Hindlimb muscle (tissue), 1 donor: ENCODE measurements around the gene JAG1. TPM values are rescaled to one million over a fixed set of nuclear protein-coding genes. Genes with fewer than 3 reads are reported as not detected.

Experiments used
- DNase-seq: peaks from one replicate; pipeline ENCODE4 v3.0.0-alpha.2; 2013
- polyA plus RNA-seq: library from polyadenylated mRNA; unstranded; fragments of 120-200 nt; gene quantifications from one replicate; pipeline ENCODE4 v1.2.1, GENCODE V29; 2013; ENCODE audit not compliant: insufficient read length

Gene JAG1
- polyA plus RNA-seq, 1 donor = 28.6 TPM

DNA sequence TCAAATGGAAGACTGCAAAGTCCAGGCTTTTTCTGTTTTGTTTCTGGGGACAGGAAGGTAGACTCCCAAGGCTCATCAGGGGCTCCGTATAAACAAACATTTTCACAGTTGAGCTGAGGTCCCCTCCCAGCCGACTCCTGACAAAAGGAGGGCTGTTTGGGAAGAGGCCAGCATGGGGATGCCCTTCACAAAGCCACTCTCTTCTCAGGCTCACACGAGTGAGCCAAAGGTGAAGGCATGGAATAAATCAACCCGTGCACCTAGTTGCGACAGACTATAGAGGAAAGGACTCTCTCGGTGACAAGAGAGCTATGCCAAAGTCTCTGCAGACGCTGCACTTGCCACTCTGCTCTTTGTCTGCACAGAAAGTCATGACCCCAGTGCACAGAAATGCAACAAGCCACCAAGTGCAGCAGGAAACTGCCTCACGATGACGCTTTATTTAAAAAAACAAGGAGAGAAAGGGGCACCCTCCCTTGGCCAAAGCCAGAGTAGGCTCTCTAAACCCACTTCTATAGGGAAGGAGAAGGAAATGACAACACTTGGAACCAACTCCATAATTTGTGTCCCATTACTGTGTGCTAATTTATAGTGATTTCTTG is 21.0 kb downstream of the JAG1 start:
- no peak for DNase-seq

- no peak for DNase-seq
Measured at GRCh38 chr20:10652185-10652584, 21.6 kb downstream of the JAG1 start.

GRCh38 chr20:10651227-10651990 is 22.4 kb downstream of the JAG1 start:
- DNase-seq = no peak

- DNase-seq = no peak
Measured at GRCh38 chr20:10649797-10650160, 24.0 kb downstream of the JAG1 start.

GRCh38 chr20:10649080-10649796 is 24.6 kb downstream of the JAG1 start:
- DNase-seq = no peak

DNA sequence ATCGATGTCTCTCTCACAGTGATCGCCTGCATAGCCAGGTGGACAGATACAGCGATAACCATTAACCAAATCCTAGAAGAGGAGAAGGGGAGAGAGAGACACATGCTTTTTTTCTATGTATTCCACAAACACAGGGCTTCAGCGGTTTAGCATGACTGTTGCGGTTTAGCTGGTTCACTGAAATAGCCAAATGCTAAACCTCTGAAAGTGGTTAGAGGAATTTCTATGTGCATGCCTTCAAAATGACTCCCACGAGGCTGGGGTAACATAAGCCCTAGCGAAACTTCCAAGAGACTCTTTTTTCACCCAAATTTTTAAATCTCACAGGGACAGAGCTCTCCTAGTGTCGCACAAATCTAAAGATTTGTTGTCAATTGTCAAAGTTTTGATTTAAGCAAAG is 25.1 kb downstream of the JAG1 start:
- DNase-seq = no peak

GRCh38 chr20:10647909-10648308 is 25.9 kb downstream of the JAG1 start:
- no peak for DNase-seq

DNA sequence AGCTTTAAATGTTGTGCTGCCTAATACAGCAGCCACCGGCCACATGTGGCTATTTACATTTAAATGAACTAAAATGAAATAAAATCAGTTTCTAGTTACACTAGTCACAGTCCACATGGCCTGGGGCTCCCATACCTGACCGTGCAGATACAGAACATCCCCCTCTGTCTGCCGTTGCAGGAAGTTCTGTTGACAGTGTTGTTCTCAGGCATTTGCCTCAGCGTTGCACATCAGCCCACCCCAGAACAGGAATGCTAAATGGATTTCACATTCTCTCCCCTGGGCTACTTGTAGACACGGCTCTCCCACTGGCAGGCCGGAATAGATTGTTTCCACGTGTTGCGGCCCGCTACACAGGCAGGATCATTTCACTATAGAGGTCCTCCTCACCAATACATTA is 26.3 kb downstream of the JAG1 start:
- DNase-seq = no peak

DNA sequence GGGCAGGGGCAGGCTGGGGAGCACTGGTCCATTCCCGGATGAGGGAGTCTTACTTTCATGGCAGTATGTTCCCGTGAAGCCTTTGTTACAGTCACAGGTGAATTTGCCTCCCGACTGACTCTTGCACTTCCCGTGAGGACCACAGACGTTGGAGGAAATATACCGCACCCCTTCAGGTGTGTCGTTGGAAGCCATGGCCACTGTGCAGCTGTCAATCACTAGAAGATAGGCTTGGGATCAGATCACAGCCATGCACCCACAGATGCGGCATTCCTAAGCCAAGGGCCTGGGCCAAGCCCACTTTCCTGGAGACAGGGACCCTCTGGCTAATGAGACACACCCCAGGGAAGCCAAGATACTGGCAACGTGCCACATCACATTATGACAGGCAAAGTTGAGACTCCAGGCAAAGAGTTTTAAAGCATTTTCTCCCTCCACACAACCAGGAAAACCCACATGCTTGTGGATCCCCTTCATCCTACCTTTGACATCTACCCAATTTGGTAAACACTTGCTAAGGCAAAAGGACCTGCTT is 26.8 kb downstream of the JAG1 start:
- DNase-seq = no peak

DNA sequence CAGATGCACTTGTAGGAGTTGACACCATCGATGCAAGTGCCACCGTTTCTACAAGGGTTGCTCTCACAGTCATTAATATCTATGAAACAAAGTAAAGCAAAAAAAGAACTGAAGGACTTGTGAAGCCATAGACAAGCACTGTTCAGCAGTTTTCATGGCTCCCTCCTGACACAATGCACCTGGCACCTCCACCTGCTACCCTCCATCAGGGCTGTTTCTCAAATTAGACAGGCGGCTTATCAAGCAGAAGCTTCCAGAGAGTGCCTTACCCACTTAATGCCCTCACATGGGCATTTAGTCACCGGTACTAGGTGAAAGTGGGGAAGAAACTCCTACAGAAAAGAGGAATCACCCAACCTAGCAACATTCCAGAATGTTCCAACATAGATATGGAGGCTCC is 27.8 kb downstream of the JAG1 start:
- no peak for DNase-seq

GRCh38 chr20:10645205-10645570 is 28.6 kb downstream of the JAG1 start:
- no peak for DNase-seq

DNA sequence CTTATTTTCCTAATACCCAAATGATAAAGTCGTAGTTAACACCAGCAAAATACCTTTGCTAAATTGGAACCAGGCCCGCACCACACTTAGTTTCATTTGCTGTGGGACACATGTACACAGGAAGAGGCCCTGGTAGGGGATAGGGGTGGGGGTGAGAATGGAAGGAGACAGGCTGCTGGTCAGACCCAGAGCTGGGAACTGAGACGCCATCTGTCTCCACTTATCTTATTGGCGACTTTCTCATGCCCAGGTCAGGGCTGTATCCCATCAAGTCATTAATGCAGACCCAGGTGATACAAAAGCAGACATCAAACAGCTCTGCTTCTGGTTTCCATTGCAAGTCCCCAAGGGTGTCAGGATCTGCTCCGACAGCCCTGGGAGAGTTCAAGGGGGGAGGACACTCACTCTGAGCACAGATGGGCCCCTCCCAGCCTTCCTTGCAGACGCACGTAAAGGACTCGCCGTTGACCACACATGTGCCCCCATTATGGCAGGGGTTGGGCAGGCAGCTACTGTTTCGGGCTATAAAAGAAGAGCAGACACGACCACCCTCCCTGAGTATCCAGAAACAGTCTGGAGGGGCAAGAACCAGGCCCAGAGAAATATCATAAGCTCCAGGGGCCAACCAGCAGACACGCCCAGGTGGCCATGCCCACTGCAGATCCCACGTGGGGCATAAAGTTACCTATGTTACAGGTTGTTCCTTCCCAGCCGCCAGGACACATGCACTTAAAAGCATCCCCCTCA is 29.2 kb downstream of the JAG1 start:
- no peak for DNase-seq

- DNase-seq = no peak
Measured at GRCh38 chr20:10643560-10643873, 30.3 kb downstream of the JAG1 start.

DNA sequence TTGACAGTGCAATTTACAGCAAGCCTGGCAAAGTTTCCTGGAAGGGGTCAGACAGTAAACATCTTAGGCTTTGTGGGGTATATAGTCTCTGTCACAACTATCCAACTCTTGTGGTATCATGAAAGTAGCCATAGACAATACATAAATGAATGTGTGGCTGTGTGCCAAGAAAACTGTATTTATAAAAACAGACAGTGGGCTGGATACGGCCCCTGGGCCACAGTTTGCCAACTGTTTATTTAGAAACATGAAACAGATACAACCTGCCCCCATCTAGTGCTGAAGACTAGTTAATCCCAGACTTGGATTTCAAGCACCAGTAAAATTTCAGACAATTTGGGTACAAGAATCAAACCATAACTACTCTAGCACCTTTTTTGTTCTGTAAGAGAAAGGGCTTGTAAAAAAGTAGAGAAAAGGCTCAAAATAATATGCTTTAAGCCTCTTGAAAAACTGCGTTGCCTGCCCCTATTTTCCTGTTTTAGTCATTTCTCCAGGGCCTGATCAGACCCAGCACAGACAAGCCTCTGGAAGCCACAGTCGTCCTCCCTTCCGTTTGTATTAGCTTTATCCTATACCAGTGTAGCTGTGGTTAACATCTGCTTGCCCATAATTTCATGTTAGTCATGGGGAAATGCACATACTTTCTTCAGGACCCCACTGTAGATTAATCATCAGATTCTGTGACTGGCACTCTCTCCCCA is 30.8 kb downstream of the JAG1 start:
- DNase-seq = no peak

DNA sequence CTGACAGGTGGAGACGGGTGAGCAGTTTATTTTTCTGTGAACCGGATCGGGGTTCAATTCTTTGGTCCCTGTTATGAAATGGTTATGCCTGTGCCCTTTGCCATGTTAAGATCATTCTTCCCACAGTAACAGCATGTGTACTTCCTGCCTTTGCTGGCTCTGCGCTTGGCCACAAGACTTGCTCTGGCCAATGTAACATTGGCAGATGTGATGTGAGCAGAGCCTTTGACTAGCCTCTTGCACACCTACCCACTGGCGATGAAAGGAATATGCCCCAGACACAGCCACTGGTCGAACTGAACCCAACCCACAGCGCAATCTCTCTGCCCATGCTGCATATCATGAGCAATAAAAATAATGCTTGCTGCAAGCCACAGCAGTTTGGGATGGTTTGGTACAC is 31.9 kb downstream of the JAG1 start:
- DNase-seq = no peak

DNA sequence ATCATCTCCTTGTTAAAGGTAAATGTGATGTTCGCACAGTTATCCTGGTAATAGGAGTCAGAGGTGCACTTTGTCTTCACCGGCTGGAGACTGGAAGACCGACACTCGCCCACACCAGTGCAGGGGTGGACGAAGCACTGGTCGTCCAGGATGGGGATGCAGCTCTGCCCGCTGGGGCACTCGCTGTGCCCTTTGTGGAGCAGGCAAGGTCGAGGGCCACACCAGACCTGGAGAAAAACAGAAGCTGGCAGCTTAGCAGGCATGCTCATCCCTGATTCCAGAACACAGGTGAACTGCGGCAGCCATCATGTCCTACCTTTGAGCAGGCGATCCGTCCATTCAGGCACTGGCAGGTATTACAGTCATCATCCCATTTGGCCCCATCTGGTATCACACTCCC is 32.3 kb downstream of the JAG1 start:
- DNase-seq = no peak

- no peak for DNase-seq
Measured at GRCh38 chr20:10640897-10641296, 32.9 kb downstream of the JAG1 start.

GRCh38 chr20:10639737-10640556 is 33.9 kb downstream of the JAG1 start:
- no peak for DNase-seq

DNA sequence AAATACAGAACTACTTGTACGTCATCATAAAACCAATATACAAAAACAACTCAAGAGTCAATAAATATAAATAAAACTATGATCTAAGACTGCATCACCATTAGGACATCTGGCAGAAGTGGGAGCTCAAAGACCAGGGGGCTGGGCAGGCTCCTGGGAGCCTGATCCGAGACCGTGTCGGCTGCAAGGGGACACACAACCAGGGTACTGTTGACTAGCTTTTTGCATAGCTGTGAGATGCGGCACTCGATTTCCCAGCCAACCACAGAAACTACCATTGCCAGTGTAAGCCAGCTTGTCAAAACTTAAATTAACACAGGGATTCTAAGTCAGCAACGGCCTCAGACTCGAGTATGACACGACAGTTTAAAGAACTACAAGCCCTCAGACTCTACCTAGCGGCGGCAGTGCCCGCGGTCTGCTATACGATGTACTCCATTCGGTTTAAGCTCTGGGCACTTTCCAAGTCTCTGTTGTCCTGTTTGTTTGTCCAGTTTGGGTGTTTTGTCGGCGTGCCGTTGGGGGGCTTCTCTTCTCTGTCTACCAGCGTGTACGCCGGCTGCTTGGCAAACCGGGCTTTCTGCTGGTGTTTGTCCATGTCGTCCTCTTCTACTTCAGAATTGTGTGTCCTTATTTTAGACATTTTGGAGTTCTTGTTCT is 34.6 kb downstream of the JAG1 start:
- no peak for DNase-seq

GRCh38 chr20:10637563-10637962 is 36.2 kb downstream of the JAG1 start:
- no peak for DNase-seq

GRCh38 chr20:10637031-10637559 is 36.7 kb downstream of the JAG1 start:
- no peak for DNase-seq
